ENCODE data around the gene SETD6. TPM values are rescaled to one million over a fixed set of nuclear protein-coding genes. Genes with fewer than 3 reads are reported as not detected.

The SETD6 gene
- polyA plus RNA-seq, 1 of the 3 experiments (the other 2 are of a cell fraction), result 17.2 TPM

- H3K4me2 ChIP-seq, result no peak overlapping the region
- no peaks in the 10 kb centered on the region for H3K27me3 ChIP-seq (ENCODE audit: insufficient read depth)
- no peaks in the 10 kb centered on the region; the same call in 1 of the 2 replicates for H4K20me1 ChIP-seq (ENCODE audit: insufficient read depth)
- H3K4me1 ChIP-seq (ENCODE audit: control insufficient read depth in 1 of 2, insufficient read depth in 2 of 2, low read depth in 1 of 2, low read length in 1 of 2), result no peaks in the 10 kb centered on the region
- H3F3A ChIP-seq (replicated peaks; ENCODE audit: insufficient read depth), result peaks cover 6% of the 10 kb centered on the region
- ChIA-PET POLR2A (no interaction called here), CTCF (interaction anchor here (0.8 to 1.2 kb wide), 2 partner anchors 20 to 129 kb away, joined by 3 to 4 read pairs; no protein-coding TSS in a partner anchor)
- H3K9ac ChIP-seq, result no peak overlapping the region
- no peaks in the 10 kb centered on the region for H3K9me2 ChIP-seq
- WGBS (ENCODE audit: low lambda C conversion rate), result 97% methylated on average over 3 of the region's 3 CpGs
- H2AFZ ChIP-seq (ENCODE audit: low read depth), result no peak overlapping the region
- no peak for DNase-seq
- peaks cover 9% of the 10 kb centered on the region; the same call in 1 of the 2 replicates for H3K79me2 ChIP-seq (ENCODE audit: insufficient read depth)
- TF ChIP-seq FOXJ3 (CRISPR knock-in tag; IDR thresholded peaks at IDR 0.05), result no peak
- no peak overlapping the region for H3K27ac ChIP-seq (ENCODE audit: low read depth in 2 of 2, low read length in 1 of 2)
- H3K9me3 ChIP-seq, result no peaks in the 10 kb centered on the region
- H3K4me3 ChIP-seq (ENCODE audit: low read depth in 2 of 2, low read length in 1 of 2), result no peak overlapping the region
- peaks cover 80 to 81% of the 10 kb centered on the region in 2 experiments for H3K36me3 ChIP-seq (replicated peaks in 1 of 2; ENCODE audit: control insufficient read depth in 1 of 2, insufficient read depth in 2 of 2, low read length in 1 of 2)
Measured at GRCh38 chr16:58532414-58532813, 17.1 kb downstream of the SETD6 start.

DNA sequence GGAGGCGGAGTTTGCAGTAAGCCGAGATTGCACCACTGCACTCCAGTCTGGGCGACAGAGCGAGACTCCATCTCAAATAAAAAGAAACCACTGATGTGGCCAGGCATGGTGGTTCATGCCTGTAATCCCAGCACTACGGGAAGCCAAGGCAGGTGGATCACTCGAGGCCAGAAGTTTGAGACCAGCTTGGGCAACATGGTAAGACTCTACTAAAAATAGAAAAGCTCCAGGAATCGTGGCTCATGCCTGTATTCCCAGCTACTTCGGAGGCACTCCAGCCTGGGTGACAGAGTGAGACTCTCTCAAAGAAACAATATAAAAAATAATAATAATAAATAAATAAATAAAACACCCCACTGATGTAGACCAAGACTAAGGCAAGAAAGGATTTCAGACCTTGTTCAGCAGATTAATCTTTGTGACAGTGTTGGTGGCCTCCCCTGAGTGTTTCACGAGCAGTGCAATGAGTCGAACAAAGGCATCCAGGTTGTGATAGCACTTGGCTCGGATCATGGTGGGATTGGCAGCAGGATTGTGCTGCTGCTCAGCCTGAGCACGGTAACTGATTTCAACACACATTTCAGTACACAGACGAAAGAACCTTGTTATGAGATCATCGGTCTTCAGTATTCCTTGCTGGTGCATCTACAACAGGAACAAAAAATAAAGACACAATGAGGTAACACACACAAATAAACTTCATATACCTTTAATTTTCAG is 18.6 kb downstream of the SETD6 start:
- Histone ChIP-seq H3K27me3 (ENCODE audit: insufficient read depth) (no peaks in the 10 kb centered on the region), H2AFZ (ENCODE audit: low read depth) (no peak overlapping the region), H3K4me1 (ENCODE audit: control insufficient read depth in 1 of 2, insufficient read depth in 2 of 2, low read depth in 1 of 2, low read length in 1 of 2) (no peaks in the 10 kb centered on the region), H3K9me2 (no peaks in the 10 kb centered on the region), H3K9ac (no peak overlapping the region), H3K36me3 (replicated peaks in 1 of 2; ENCODE audit: control insufficient read depth in 1 of 2, insufficient read depth in 2 of 2, low read length in 1 of 2) (peaks cover 81 to 85% of the 10 kb centered on the region in 2 experiments), H4K20me1 (ENCODE audit: insufficient read depth) (no peaks in the 10 kb centered on the region; the same call in 1 of the 2 replicates), H3K9me3 (no peaks in the 10 kb centered on the region), H3K79me2 (ENCODE audit: insufficient read depth) (peaks cover 3% of the 10 kb centered on the region; the same call in 1 of the 2 replicates), H3K4me3 (ENCODE audit: low read depth in 2 of 2, low read length in 1 of 2) (no peak overlapping the region), H3F3A (replicated peaks; ENCODE audit: insufficient read depth) (peaks cover 6% of the 10 kb centered on the region), H3K27ac (ENCODE audit: low read depth in 2 of 2, low read length in 1 of 2) (no peak overlapping the region), H3K4me2 (no peak overlapping the region)
- no peak for TF ChIP-seq SMC3 (IDR thresholded peaks at IDR 0.05; ENCODE audit: low read depth, low read length)
- 96% methylated on average over 14 of the region's 14 CpGs for WGBS (ENCODE audit: low lambda C conversion rate)
- DNase-seq, result no peak
- ChIA-PET CTCF (no interaction called here), POLR2A (no interaction called here)

DNA sequence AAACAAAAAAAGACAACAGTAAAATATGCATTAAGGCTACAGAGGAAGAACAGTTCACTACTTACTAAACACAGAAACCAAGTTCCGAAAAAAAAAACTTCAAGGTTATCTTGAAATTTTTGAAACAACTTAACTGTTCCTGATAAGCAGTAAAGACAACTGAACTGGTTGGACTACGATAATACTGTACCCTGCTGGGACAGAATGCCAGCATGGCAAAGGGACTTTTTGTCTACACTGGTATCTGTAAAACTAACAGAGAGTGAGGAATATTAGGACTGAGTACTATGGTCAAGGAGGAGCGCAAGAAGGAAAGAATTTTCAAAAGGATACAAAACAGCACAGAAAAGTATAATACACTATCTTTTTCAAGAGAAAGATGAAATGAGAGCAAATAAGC is 19.8 kb downstream of the SETD6 start:
- H3K79me2 ChIP-seq (ENCODE audit: insufficient read depth), result peaks cover 3% of the 10 kb centered on the region; the same call in 1 of the 2 replicates
- ChIA-PET POLR2A (no interaction called here), CTCF (no interaction called here)
- H3K9me3 ChIP-seq, result no peaks in the 10 kb centered on the region
- WGBS (ENCODE audit: low lambda C conversion rate), result 99% methylated on average over 3 of the region's 3 CpGs
- peaks cover 2% of the 10 kb centered on the region for H3F3A ChIP-seq (replicated peaks; ENCODE audit: insufficient read depth)
- no peak overlapping the region for H2AFZ ChIP-seq (ENCODE audit: low read depth)
- H3K4me2 ChIP-seq, result no peak overlapping the region
- H3K27ac ChIP-seq (ENCODE audit: low read depth in 2 of 2, low read length in 1 of 2), result no peak overlapping the region
- H3K27me3 ChIP-seq (ENCODE audit: insufficient read depth), result no peaks in the 10 kb centered on the region
- H3K9ac ChIP-seq, result no peak overlapping the region
- H3K4me3 ChIP-seq (ENCODE audit: low read depth in 2 of 2, low read length in 1 of 2), result no peak overlapping the region
- H3K4me1 ChIP-seq (ENCODE audit: control insufficient read depth in 1 of 2, insufficient read depth in 2 of 2, low read depth in 1 of 2, low read length in 1 of 2), result no peaks in the 10 kb centered on the region
- no peaks in the 10 kb centered on the region for H3K9me2 ChIP-seq
- DNase-seq, result no peak
- H3K36me3 ChIP-seq (replicated peaks in 1 of 2; ENCODE audit: control insufficient read depth in 1 of 2, insufficient read depth in 2 of 2, low read length in 1 of 2), result peaks cover 83 to 86% of the 10 kb centered on the region in 2 experiments
- no peaks in the 10 kb centered on the region; the same call in 1 of the 2 replicates for H4K20me1 ChIP-seq (ENCODE audit: insufficient read depth)
- TF ChIP-seq MXI1 (IDR thresholded peaks at IDR 0.05; ENCODE audit: low read depth, low read length) (no peak), NRF1 (IDR thresholded peaks at IDR 0.05; ENCODE audit: low read depth, low read length) (no peak), GATA2 (CRISPR knock-in tag; IDR thresholded peaks at IDR 0.05) (no peak), TCF12 (IDR thresholded peaks at IDR 0.05) (no peak), TEAD4 (IDR thresholded peaks at IDR 0.05; ENCODE audit: borderline replicate concordance, insufficient read depth) (no peak), JUND (IDR thresholded peaks at IDR 0.05) (no peak), RAD21 (IDR thresholded peaks at IDR 0.05; ENCODE audit: low read length) (no peak), TAF1 (IDR thresholded peaks at IDR 0.05; ENCODE audit: borderline replicate concordance, low read depth, low read length) (no peak), ELF1 (IDR thresholded peaks at IDR 0.05) (no peak), FOXJ3 (CRISPR knock-in tag; IDR thresholded peaks at IDR 0.05) (no peak), EP300 (IDR thresholded peaks at IDR 0.05; ENCODE audit: borderline replicate concordance in 1 of 2, low read depth in 1 of 2, low read length in 1 of 2) (no peak), USF1 (IDR thresholded peaks at IDR 0.05; ENCODE audit: borderline replicate concordance, low read depth) (no peak), POLR2AphosphoS5 (IDR thresholded peaks at IDR 0.05; ENCODE audit: low read depth, low read length) (no peak), SMC3 (IDR thresholded peaks at IDR 0.05; ENCODE audit: low read depth, low read length) (no peak), SIN3A (IDR thresholded peaks at IDR 0.05; ENCODE audit: borderline replicate concordance, low read depth, low read length) (no peak), YY1 (IDR thresholded peaks at IDR 0.05; ENCODE audit: low read depth) (no peak), RCOR1 (IDR thresholded peaks at IDR 0.05; ENCODE audit: low read length) (no peak)
- TF ChIP-seq, protein P1, sequence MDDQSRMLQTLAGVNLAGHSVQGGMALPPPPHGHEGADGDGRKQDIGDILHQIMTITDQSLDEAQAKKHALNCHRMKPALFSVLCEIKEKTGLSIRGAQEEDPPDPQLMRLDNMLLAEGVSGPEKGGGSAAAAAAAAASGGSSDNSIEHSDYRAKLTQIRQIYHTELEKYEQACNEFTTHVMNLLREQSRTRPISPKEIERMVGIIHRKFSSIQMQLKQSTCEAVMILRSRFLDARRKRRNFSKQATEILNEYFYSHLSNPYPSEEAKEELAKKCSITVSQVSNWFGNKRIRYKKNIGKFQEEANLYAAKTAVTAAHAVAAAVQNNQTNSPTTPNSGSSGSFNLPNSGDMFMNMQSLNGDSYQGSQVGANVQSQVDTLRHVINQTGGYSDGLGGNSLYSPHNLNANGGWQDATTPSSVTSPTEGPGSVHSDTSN (IDR thresholded peaks at IDR 0.05), result no peak
- TF ChIP-seq, protein P2, sequence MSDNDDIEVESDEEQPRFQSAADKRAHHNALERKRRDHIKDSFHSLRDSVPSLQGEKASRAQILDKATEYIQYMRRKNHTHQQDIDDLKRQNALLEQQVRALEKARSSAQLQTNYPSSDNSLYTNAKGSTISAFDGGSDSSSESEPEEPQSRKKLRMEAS (IDR thresholded peaks at IDR 0.05; ENCODE audit: low read depth), result no peak
